Aorta (tissue), 5 donors: ENCODE measurements around the gene RRBP1. TPM values are rescaled to one million over a fixed set of nuclear protein-coding genes. Genes with fewer than 3 reads are reported as not detected.

Experiments
- ATAC-seq: fragments of 200-7000 bp; cut with Tn5 transposase; one replicate; pipeline ENCODE4 v1.9.1; 2022; ENCODE audit warnings: moderate library complexity; ENCODE audit not compliant: low FRiP score
- DNase-seq, 2 donors: peaks; one replicate each; pipeline ENCODE4 v3.0.0-alpha.2; 2020
- H3K27ac ChIP-seq, 2 donors: one replicate each; pipeline ENCODE4 v1.5.1; 2013; ENCODE audit warnings: low read length in 2 of 2, mild to moderate bottlenecking in 2 of 2, moderate library complexity in 2 of 2, control low read depth in 1 of 2, inconsistent platforms in 1 of 2, low read depth in 1 of 2
- H3K27me3 ChIP-seq, 2 donors: one replicate each; pipeline ENCODE4 v1.6.1; 2013; ENCODE audit warnings: control low read depth in 1 of 2, low read length in 1 of 2, mild to moderate bottlenecking in 1 of 2, moderate library complexity in 1 of 2; ENCODE audit not compliant: insufficient read depth in 2 of 2, control insufficient read depth in 1 of 2
- H3K36me3 ChIP-seq, 2 donors: one replicate each; pipeline ENCODE4 v1.6.1; 2013; ENCODE audit warnings: control low read depth in 1 of 2, low read length in 1 of 2, mild to moderate bottlenecking in 1 of 2; ENCODE audit not compliant: insufficient read depth in 2 of 2, control insufficient read depth in 1 of 2
- H3K4me1 ChIP-seq, 2 donors: one replicate each; pipeline ENCODE4 v1.6.1; 2013; ENCODE audit warnings: low read length in 2 of 2, control low read depth in 1 of 2, mild to moderate bottlenecking in 1 of 2, moderate library complexity in 1 of 2; ENCODE audit not compliant: insufficient read depth in 2 of 2, control insufficient read depth in 1 of 2
- H3K4me3 ChIP-seq, 2 donors: one replicate each; pipeline ENCODE4 v1.5.1; 2013; ENCODE audit warnings: low read length in 2 of 2, control low read depth in 1 of 2, mild to moderate bottlenecking in 1 of 2
- H3K9me3 ChIP-seq: one replicate; pipeline ENCODE4 v1.6.1; 2013; ENCODE audit warnings: mild to moderate bottlenecking, low read length; ENCODE audit not compliant: control insufficient read depth
- WGBS, 2 donors: extraction: QIAGEN DNeasy Blood & Tissue Kit; methylation state at CpG; one replicate each; pipeline ENCODE4 v1.1.7; 2013; 5-methylcytosine and 5-hydroxymethylcytosine counted together
- intact Hi-C, 2 donors: fragments of 100-400 bp; cut with DNase I; formaldehyde crosslinking; loops; one replicate each; pipeline versions ENCODE4 v1.14.2 to v1.15.0; 2022
- polyA plus RNA-seq, 2 donors: library from polyadenylated mRNA; stranded (reverse); fragments of 200-250 nt; gene quantifications; one replicate each; pipeline ENCODE4 v1.2.3, GENCODE V29; 2013
- total RNA-seq, 2 donors: library from RNA; stranded (reverse); fragmentation: NEBNext Ultra II Directional; extraction: Animal tissue kit (Norgen Biotek cat#: 25700); gene quantifications; one replicate each; pipeline ENCODE4 v1.2.1, GENCODE V29; 2021
- donor health status: healthy with polysubstance abuse.
- donor health status: Bipolar disorder and iron deficiency.
- donor health status: DM: no; HTN: no; CAD: no.
- donor health status: DM: no; HTN: no; CAD: no.
- donor health status: DM: yes; HTN: yes; CAD: no.

The RRBP1 gene
- total and polyA plus RNA-seq, 4 donors: 19.3 to 178 (median 122) TPM

- Histone ChIP-seq H3K27me3 (no peaks in the 10 kb centered on the region), H3K4me1 (no peaks in the 10 kb centered on the region), H3K36me3 (peaks cover 0 to 2% of the 10 kb centered on the region in 2 donors), H3K27ac (no peak overlapping the region), H3K9me3 (no peaks in the 10 kb centered on the region), H3K4me3 (no peak overlapping the region)
- intact Hi-C loops: no loop called here
- WGBS, 2 donors: 87 to 88% methylated on average over 21 of the region's 21 CpGs
- DNase-seq: peak in 1 of 2 donors; percentile 46
- no peak for ATAC-seq
Observed at GRCh38 chr20:17629678-17630089, 52.4 kb downstream of the RRBP1 start.

DNA sequence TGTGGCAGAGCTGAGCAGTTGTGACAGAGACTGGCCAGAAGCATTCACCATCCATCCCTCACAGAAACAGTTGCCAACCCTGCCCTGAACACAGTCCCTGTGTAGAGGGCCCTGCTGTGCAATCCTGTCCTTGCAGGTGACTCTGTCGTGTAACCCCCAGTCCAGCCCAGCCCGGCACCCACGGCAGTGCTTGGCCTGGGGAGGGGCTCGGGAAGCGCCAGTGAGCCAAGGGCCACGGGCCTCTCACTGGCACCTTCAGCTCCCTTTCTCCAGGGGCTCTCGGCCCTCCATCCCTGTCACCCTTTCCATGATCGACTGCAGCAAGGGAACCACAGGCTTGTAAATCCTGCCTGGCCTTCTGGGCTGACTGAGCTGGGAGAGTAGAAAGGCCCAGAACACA, 53.0 kb downstream of the RRBP1 start:
- H3K27ac ChIP-seq: no peak overlapping the region
- H3K27me3 ChIP-seq: no peaks in the 10 kb centered on the region
- DNase-seq (peak; percentile 34 to 53), ATAC-seq (no peak)
- 80 to 83% methylated on average over 8 of the region's 8 CpGs for WGBS, 2 donors
- H3K4me3 ChIP-seq: no peak overlapping the region
- H3K4me1 ChIP-seq: no peaks in the 10 kb centered on the region
- H3K36me3 ChIP-seq: peaks cover 0 to 2% of the 10 kb centered on the region in 2 donors
- no peaks in the 10 kb centered on the region for H3K9me3 ChIP-seq
- intact Hi-C loops: no loop called here

GRCh38 chr20:17628101-17628841, 53.8 kb downstream of the RRBP1 start:
- Histone ChIP-seq H3K4me1 (no peaks in the 10 kb centered on the region), H3K27ac (no peak overlapping the region), H3K27me3 (no peaks in the 10 kb centered on the region), H3K36me3 (peaks cover 0 to under 1% of the 10 kb centered on the region in 2 donors), H3K9me3 (no peaks in the 10 kb centered on the region), H3K4me3 (no peak overlapping the region)
- intact Hi-C loops: no loop called here
- WGBS, 2 donors: 86 to 88% methylated on average over 18 of the region's 18 CpGs
- DNase-seq: peak; percentile 35 to 73
- ATAC-seq: no peak

DNA sequence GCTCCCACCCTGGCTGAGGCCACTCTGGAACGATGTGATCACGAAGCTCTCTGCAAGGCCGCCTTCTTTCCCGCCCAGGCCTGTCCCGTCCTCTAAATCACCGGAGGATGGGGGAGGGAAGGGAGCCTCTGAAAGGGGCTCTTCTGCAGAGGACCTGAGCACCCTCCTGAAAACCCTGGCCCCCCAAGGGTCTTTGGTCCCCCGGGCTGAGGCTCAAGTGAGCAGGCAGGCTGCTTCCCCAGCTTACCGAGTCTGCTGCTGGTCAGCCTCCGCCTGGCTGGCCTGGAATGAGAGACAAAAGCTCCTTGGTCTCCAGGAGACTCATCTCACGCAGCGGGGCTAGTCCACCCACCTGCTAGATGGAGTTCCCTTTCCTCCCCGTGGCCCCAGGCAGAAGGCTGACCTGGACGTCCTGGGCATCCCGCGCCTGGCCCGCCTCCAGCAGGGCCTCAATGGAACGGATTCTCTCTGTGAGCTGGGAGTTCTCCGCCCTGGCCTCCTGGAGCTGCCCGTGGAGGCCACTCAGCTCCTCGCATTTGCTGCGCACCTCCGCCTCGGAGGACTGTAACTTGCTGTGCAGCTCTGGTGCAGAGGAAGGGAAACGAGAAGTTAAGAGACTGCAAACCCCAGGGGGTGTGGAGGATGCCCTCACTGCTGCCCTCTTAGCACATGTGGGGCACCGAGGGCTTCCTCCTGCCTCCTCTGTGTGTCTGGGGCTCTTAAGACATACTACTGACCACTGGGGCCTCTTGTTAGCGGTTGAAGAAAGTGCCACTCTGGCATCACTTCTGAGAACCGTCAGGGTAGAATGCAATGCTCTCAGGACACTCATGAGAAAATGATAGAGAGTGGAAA, 54.7 kb downstream of the RRBP1 start:
- ATAC-seq: no peak
- H3K4me3 ChIP-seq: no peak overlapping the region
- no peaks in the 10 kb centered on the region for H3K4me1 ChIP-seq
- H3K36me3 ChIP-seq: no peaks in the 10 kb centered on the region
- intact Hi-C loops: no loop called here
- H3K27me3 ChIP-seq: no peaks in the 10 kb centered on the region
- WGBS, 2 donors: 78 to 79% methylated on average over 27 of the region's 27 CpGs
- peak; percentile 38 to 60 for DNase-seq
- H3K9me3 ChIP-seq: no peaks in the 10 kb centered on the region
- H3K27ac ChIP-seq: no peak overlapping the region

- intact Hi-C loops: no loop called here
- no peaks in the 10 kb centered on the region for H3K9me3 ChIP-seq
- H3K36me3 ChIP-seq: no peaks in the 10 kb centered on the region
- H3K4me3 ChIP-seq: no peak overlapping the region
- ATAC-seq: peak; percentile 30
- DNase-seq: peak; percentile 56 to 73
- no peaks in the 10 kb centered on the region for H3K4me1 ChIP-seq
- WGBS, 2 donors: 51 to 66% methylated on average over 18 of the region's 18 CpGs
- peak overlapping the region in 1 of 2 donors; percentile 11 for H3K27ac ChIP-seq
- no peaks in the 10 kb centered on the region for H3K27me3 ChIP-seq
Observed at GRCh38 chr20:17626217-17627007, 55.6 kb downstream of the RRBP1 start.

DNA sequence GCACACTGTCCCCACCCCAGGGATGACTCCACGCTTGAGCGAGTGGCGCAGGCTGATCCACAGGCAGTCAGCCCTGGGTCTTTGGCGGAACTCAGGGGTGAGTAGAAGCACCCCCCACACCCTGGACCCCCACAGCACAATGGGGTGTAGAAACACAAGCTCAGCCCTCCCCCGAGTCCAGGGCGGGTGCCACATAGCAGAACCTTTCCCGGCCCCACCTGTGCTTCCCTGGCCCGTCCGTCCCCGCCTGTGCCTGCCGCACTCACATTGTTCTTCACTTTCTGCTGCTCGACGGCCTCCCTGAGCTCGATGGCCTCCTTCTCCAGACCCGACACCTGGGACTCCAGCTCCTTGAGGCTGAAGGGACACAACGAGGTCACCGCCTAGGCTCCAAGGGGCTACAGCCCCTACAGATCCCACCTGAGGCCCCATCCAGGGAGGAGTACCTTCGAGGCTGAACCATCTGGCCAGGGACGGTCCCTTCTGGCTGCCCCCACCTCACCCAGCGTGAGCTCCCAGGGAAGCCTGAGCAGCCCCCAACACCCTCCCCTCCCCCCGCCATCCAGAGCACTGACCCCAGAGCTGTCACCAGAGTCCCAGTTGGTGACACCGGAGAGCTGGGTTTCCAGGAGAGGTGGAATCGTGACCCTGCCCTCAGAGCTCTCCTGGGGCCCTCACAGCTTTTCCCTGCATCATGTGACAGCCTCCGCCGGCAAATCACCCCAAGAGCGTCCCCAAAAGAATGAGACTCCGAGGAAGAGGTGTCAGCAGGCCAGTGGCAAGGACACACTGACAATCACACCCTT, 56.6 kb downstream of the RRBP1 start:
- no peak overlapping the region for H3K27ac ChIP-seq
- ATAC-seq (no peak), DNase-seq (peak in 1 of 2 donors; percentile 74)
- H3K4me3 ChIP-seq: no peak overlapping the region
- intact Hi-C loops: no loop called here
- 90 to 92% methylated on average over 27 of the region's 27 CpGs for WGBS, 2 donors
- H3K27me3 ChIP-seq: no peaks in the 10 kb centered on the region
- H3K36me3 ChIP-seq: peaks cover 0 to 5% of the 10 kb centered on the region in 2 donors
- no peaks in the 10 kb centered on the region for H3K4me1 ChIP-seq
- no peaks in the 10 kb centered on the region for H3K9me3 ChIP-seq

DNA sequence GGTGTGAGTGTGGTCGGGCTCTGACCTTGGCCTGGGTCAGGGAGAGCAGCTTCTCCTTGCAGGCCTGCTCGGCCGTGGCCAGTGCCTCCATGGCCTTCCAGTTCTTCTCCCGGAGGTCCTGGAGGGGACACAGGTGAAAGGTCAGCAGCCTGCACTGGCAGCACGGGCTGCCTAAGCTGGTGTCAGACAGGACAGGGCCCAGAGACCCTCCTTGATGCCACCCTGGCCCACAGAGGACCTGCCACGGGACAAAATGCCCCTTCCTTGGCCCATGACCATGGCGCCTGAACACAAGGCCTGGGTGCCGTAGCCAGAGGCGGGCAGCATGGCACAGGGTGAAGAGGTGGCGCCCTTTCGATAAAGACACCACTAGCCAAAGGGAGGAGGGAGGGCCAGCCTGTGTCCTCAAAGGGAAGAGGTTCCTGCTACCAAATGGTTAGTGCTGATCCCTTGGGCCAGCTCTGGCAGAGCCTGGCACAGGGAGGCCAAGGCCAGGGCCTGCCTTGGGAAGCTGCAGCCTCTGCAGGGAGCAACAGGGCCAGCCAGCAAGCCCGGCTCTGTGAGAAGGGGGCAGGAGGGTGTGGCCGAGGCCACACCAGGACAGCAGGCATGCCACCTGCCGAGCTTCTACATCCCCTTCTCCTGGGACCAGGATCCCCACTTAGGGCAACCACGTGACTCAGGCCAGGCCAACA, 57.3 kb downstream of the RRBP1 start:
- no peak overlapping the region for H3K4me3 ChIP-seq
- 78 to 86% methylated on average over 15 of the region's 15 CpGs for WGBS, 2 donors
- H3K27ac ChIP-seq: no peak overlapping the region
- no peaks in the 10 kb centered on the region for H3K9me3 ChIP-seq
- H3K36me3 ChIP-seq: peaks cover 0 to 5% of the 10 kb centered on the region in 2 donors
- DNase-seq (peak; percentile 36 to 55), ATAC-seq (no peak)
- H3K27me3 ChIP-seq: no peaks in the 10 kb centered on the region
- intact Hi-C loops: no loop called here
- no peaks in the 10 kb centered on the region for H3K4me1 ChIP-seq
